GM23338 (cell line): Measurements from ENCODE around the gene NLN. TPM values are rescaled to one million over a fixed set of nuclear protein-coding genes. Genes with fewer than 3 reads are reported as not detected.
"Not testable (repeated sequence)": the region's sequence is repeated elsewhere in the genome, so short reads cannot be mapped to it uniquely, and the experiment has no call there.

Source experiments
- ATAC-seq: fragments of 200-7000 bp; cut with Tn5 transposase; 3 replicates; pipeline ENCODE4 v1.9.1; 2020
- DNase-seq: peaks from one replicate; pipeline ENCODE4 v3.0.0-alpha.2; 2015; ENCODE audit warnings: low spot score
- H2AFZ ChIP-seq: fragments of 200-600 bp; sonication (generic); 2 replicates; pipeline ENCODE4 v1.8.0; 2016; ENCODE audit warnings: antibody characterized with exemption, mild to moderate bottlenecking, moderate library complexity
- H3F3A ChIP-seq: fragments of 200-600 bp; sonication (generic); replicated peaks from 2 replicates; pipeline ENCODE4 v1.8.0; 2017; ENCODE audit warnings: antibody characterized with exemption, mixed run types, low read depth
- H3K27ac ChIP-seq: fragments of 200-600 bp; sonication (generic); 2 replicates; pipeline ENCODE4 v1.6.1; 2016; ENCODE audit warnings: low read depth
- H3K27me3 ChIP-seq: fragments of 200-600 bp; sonication (generic); 2 replicates; pipeline ENCODE4 v1.8.0; 2016; ENCODE audit warnings: mild to moderate bottlenecking, mixed run types, moderate library complexity; ENCODE audit not compliant: insufficient read depth
- H3K36me3 ChIP-seq: fragments of 200-600 bp; sonication (generic); 2 replicates; pipeline ENCODE4 v1.8.0; 2016; ENCODE audit warnings: mild to moderate bottlenecking; ENCODE audit not compliant: insufficient read depth
- H3K4me1 ChIP-seq: fragments of 200-600 bp; sonication (generic); 2 replicates; pipeline ENCODE4 v1.8.0; 2016; ENCODE audit warnings: mild to moderate bottlenecking, moderate library complexity; ENCODE audit not compliant: insufficient read depth
- H3K4me2 ChIP-seq: fragments of 200-600 bp; sonication (generic); 2 replicates; pipeline ENCODE4 v1.7.1; 2017; ENCODE audit warnings: mixed run types
- H3K4me3 ChIP-seq: fragments of 200-600 bp; sonication (generic); 2 replicates; pipeline ENCODE4 v1.6.1; 2016; ENCODE audit warnings: mixed run types
- H3K79me2 ChIP-seq: fragments of 200-600 bp; sonication (generic); replicated peaks from 2 replicates; pipeline ENCODE4 v1.8.0; 2017; ENCODE audit warnings: mild to moderate bottlenecking; ENCODE audit not compliant: insufficient read depth
- H3K9me2 ChIP-seq: fragments of 200-600 bp; sonication (generic); 2 replicates; pipeline ENCODE4 v1.8.0; 2017; ENCODE audit not compliant: insufficient read depth
- H4K20me1 ChIP-seq: fragments of 200-600 bp; sonication (generic); replicated peaks from 2 replicates; pipeline ENCODE4 v1.8.0; 2017; ENCODE audit warnings: mild to moderate bottlenecking; ENCODE audit not compliant: insufficient read depth
- H3K27ac Mint-ChIP-seq: 2 replicates; pipeline ENCODE4 v1.8.0; 2020; ENCODE audit warnings: inconsistent platforms, mild to moderate bottlenecking, moderate library complexity, mixed read lengths
- H3K27me3 Mint-ChIP-seq: 3 replicates; pipeline ENCODE4 v1.8.0; 2022; ENCODE audit warnings: low read depth, mild to moderate bottlenecking, moderate library complexity, mixed read lengths, inconsistent platforms; ENCODE audit not compliant: insufficient read depth, poor library complexity
- H3K36me3 Mint-ChIP-seq: 3 replicates; pipeline ENCODE4 v1.8.0; 2021; ENCODE audit warnings: low read depth, mild to moderate bottlenecking, inconsistent platforms, moderate library complexity, mixed read lengths
- H3K4me1 Mint-ChIP-seq: 3 replicates; pipeline ENCODE4 v1.8.0; 2020; ENCODE audit warnings: mild to moderate bottlenecking, inconsistent platforms, mixed read lengths
- H3K4me3 Mint-ChIP-seq: 3 replicates; pipeline ENCODE4 v1.8.0; 2021; ENCODE audit warnings: moderate library complexity, mild to moderate bottlenecking, inconsistent platforms, mixed read lengths
- H3K9me3 Mint-ChIP-seq: 3 replicates; pipeline ENCODE4 v1.8.0; 2020; ENCODE audit warnings: moderate library complexity, mild to moderate bottlenecking, inconsistent platforms, mixed read lengths
- CTCF ChIP-seq, 2 experiments: fragments of 200-600 bp in 1 of 2; sonication (generic) in 1 of 2; conservative IDR thresholded peaks; 2 replicates each; pipeline versions ENCODE4 v1.5.1 to v1.6.1; 2016 to 2017; ENCODE audit warnings: antibody characterized with exemption in 2 of 2, low read depth in 2 of 2, mild to moderate bottlenecking in 2 of 2, moderate library complexity in 1 of 2
- ETS1 ChIP-seq: IDR thresholded peaks from 2 replicates; pipeline ENCODE4 v1.6.1; 2016; ENCODE audit warnings: antibody characterized with exemption
- EZH2 ChIP-seq: fragments of 200-600 bp; sonication (generic); IDR thresholded peaks from one replicate; pipeline ENCODE4 v1.8.0; 2017; ENCODE audit warnings: antibody characterized with exemption, mild to moderate bottlenecking, low read depth; ENCODE audit not compliant: unreplicated experiment
- POLR2AphosphoS5 ChIP-seq: IDR thresholded peaks from 2 replicates; pipeline ENCODE4 v1.6.1; 2016; ENCODE audit warnings: antibody characterized with exemption, low read depth
- REST ChIP-seq: IDR thresholded peaks from one replicate; pipeline ENCODE4 v1.6.1; 2018; ENCODE audit warnings: antibody characterized with exemption; ENCODE audit not compliant: unreplicated experiment
- STAT1 ChIP-seq: IDR thresholded peaks from one replicate; pipeline ENCODE4 v1.6.1; 2016; ENCODE audit warnings: antibody characterized with exemption; ENCODE audit not compliant: unreplicated experiment
- polyA plus RNA-seq: library from polyadenylated mRNA; unstranded; fragments of >200 nt; fragmentation: Nextera tagmentation; extraction: Ambion mirVana; gene quantifications from 2 replicates; pipeline ENCODE4 v1.2.1, GENCODE V29; 2016
- total RNA-seq: library from RNA; depleted of rRNA; stranded (reverse); fragments of >200 nt; shearing (Covaris generic); gene quantifications from 2 replicates; pipeline ENCODE4 v1.2.3, GENCODE V29; 2014

Gene NLN
- total and polyA plus RNA-seq, 2 experiments from 2014 or later: 56.4 to 168 TPM

GRCh38 chr5:65672796-65673195 is 49.2 kb upstream of the NLN start (continued):
- no peak for TF ChIP-seq REST
- TF ChIP-seq STAT1: no peak
- no peak for TF ChIP-seq ETS1
- TF ChIP-seq EZH2: no peak

GRCh38 chr5:65674749-65675148 is 47.3 kb upstream of the NLN start:
- H3K4me3 ChIP-seq: no peak overlapping the region
- TF ChIP-seq POLR2AphosphoS5: no peak
- TF ChIP-seq CTCF (conservative IDR thresholded peaks at IDR 0.05; ENCODE audit: low read depth in 2 of 2): no peak
- TF ChIP-seq ETS1: no peak
- H3K27me3 ChIP-seq: no peaks in the 10 kb centered on the region
- H3K27ac Mint-ChIP-seq: no peak overlapping the region
- no peaks in the 10 kb centered on the region for H3K36me3 Mint-ChIP-seq
- H4K20me1 ChIP-seq: peaks cover 3% of the 10 kb centered on the region; the same call in 1 of the 2 replicates
- ATAC-seq (no peak), DNase-seq (no peak)
- H2AFZ ChIP-seq: no peak overlapping the region
- H3K4me3 Mint-ChIP-seq: no peak overlapping the region
- H3K27ac ChIP-seq: no peak overlapping the region
- no peaks in the 10 kb centered on the region for H3K9me3 Mint-ChIP-seq
- H3K79me2 ChIP-seq: no peaks in the 10 kb centered on the region
- no peaks in the 10 kb centered on the region for H3F3A ChIP-seq
- no peaks in the 10 kb centered on the region for H3K27me3 Mint-ChIP-seq
- no peaks in the 10 kb centered on the region for H3K4me1 ChIP-seq
- H3K9me2 ChIP-seq: no peaks in the 10 kb centered on the region
- H3K4me1 Mint-ChIP-seq: no peaks in the 10 kb centered on the region
- no peaks in the 10 kb centered on the region for H3K36me3 ChIP-seq
- H3K4me2 ChIP-seq: no peak overlapping the region

- not testable (repeated sequence) for H3K27me3 Mint-ChIP-seq, DNase-seq, H3K9me2 ChIP-seq, H3K9me3 Mint-ChIP-seq, H3K4me3 Mint-ChIP-seq, H3K36me3 Mint-ChIP-seq, H3K27ac Mint-ChIP-seq, H3F3A ChIP-seq, H3K4me1 Mint-ChIP-seq, ATAC-seq, H3K27me3 ChIP-seq, H3K4me2 ChIP-seq, H3K27ac ChIP-seq, H3K4me1 ChIP-seq, H2AFZ ChIP-seq, H3K36me3 ChIP-seq, H4K20me1 ChIP-seq, H3K79me2 ChIP-seq, H3K4me3 ChIP-seq
Measured at GRCh38 chr5:65676056-65676455, 45.9 kb upstream of the NLN start.
